GM19324 (cell line): ENCODE results near the gene APOA1.

Source experiments
- ATAC-seq: cut with Tn5 transposase; IDR thresholded peaks from one replicate; pipeline ENCODE4 v1.9.1; 2021; ENCODE audit warnings: mild to moderate bottlenecking, moderate library complexity; ENCODE audit not compliant: unreplicated experiment, low FRiP score

The APOA1 gene

DNA sequence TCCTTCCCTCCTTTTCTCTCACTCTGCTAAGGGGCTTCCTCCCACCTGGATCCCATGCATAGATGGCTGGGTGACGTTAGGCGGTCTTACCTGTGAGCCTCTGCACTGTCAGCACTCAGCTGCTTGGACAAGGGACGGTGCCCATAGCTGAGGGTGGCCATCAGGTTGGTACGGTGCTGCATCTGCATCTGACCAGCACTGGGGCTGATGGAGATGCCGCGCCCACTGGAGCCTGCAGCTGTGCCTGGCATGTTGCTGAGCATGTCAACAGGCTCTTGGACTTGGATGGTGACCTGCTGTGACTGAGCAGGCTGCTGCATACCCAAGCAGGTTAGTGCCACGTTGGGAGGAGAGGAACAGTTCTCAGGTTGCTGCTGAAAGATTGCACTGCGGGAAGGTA is 21.8 kb upstream of the APOA1 start:
- ATAC-seq, result no peak

DNA sequence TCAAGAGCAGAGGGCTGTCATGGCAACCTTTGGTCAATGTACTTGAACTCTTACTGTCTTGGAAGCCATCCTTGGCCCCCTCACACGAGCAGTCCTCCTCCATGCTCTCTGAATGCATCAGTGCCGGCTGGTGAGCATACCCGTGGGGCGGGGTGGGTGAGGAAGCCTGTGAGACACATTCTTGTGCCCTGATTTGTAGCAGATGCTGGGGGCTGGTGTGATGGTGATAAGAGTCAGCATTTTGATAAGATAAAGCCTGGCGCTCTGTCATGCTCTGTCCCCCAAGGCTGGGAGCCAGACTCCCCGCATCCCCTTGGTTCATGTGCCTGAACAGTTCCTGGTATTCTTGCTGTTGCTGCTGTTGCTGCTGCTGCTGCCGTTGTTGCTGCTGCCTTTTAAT is 20.5 kb upstream of the APOA1 start:
- ATAC-seq, result no peak

DNA sequence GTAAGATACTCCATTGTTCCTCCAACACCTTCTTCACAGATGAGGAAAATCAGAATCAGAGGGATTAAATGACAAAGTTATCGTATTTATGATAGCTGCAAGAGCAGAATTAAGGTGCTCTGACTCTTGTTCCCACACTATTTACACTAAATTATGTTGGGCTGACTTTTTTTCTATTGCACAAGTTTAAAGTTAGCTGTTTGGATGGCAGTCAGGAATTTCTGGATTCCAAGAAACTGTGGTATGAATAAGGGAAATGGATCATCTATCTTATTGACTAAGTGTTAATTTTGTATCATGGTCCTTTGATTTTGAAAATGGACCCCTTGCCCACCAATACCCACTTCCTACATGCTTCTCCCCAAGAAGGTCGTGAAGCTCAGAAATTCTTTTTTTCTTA is 19.9 kb upstream of the APOA1 start:
- ATAC-seq, result no peak

DNA sequence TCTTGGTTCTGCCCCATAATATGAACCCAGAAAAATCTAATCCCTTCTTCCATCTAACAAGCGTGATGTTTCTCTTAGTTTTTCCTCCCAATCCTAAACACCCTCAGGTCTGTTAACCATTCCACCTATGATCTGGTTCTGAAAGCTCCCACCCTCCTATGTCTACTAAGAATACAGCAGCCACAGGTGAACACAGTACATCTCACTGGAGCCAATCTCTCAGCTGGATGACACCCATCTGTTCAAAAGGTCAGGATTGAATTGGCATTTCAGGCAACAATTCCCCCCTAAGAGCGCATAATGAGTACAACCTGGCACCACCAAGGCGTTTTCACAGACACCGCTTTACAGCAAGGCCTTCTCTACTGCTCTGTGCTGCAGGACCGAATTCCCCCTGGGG is 19.0 kb upstream of the APOA1 start:
- ATAC-seq, result no peak

DNA sequence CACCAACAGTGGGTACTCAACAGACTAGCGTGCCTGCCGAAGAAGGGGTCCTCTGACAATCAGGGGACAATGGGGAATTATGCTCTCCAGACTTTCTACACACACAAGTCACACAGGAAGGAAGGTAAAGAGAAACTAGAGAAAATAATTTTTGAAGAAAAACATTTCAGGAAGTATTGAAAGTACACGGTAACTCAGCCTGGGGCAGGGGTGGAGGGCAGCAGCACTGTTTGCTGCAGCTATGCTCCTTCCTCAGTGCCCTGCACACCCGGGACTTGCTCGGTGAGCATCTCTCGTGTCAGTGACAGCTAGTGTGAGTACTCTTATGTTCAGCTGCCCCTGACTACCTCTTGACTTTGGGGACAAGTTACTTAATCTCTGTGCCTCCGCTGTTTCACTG is 18.0 kb upstream of the APOA1 start:
- no peak for ATAC-seq

DNA sequence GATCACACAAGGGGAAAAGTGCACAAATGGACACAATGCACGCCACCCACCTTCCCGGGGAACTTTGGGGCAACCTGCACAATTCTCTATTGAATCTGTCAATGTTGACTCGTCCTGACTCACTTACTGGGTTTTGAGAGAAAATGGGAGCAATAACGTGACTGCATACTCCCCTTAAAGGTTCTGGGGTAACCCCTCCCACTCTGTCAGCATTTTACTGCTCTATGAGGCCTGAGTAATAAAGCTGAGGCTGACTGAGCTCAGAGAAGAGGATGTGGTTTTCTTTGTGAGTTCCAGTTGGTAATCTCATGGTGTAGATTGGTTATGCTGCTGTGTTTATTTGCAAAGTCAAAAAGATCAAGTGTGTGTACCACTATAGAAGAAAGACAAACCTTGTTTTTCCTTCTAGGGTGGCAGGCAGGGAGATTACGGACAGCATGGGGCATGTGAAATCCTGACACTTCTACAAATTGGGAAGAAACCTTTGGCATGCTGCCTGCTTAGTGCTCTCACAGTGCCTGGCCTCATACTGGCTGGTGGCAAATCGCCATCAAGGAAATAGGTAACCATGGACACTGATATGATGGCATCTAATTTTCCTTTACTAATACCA is 16.1 kb upstream of the APOA1 start:
- ATAC-seq, result peak; percentile 82

DNA sequence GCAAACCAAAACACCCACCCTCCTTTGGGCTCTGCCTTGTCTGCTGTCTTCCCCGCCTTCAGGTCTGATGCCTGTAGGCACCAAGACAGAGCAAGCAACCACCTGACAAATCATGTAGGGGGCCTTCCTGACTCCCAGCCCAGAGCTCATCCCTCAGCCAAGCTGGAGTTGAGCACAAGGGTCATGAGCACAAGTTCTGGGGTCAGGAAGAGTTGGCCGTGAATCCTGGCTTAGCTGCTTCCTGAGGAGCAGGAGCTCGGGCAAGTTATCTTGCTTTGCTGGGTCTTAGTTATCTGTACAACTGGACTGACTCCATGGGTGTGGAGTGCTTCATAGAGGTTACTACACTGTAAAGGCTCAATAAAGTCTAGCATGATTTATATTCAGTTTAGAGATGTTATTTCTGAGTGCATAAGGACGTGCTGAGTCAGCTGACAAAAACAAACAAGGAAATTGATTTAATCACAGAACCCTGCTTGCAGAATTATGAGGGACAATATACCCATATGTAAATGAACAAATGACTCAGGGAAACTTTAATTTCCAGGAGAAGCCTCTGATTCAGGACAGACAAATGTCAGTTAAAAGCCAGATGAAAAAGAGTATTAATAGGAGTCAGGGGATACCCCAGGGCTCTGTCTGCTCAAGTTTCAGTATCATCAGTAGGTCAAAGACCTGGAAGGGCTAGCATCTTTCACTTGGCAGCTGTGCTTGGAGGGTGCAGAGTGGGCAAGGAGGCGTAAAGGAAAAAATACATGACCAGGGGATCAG is 15.0 kb upstream of the APOA1 start:
- ATAC-seq, result no peak

DNA sequence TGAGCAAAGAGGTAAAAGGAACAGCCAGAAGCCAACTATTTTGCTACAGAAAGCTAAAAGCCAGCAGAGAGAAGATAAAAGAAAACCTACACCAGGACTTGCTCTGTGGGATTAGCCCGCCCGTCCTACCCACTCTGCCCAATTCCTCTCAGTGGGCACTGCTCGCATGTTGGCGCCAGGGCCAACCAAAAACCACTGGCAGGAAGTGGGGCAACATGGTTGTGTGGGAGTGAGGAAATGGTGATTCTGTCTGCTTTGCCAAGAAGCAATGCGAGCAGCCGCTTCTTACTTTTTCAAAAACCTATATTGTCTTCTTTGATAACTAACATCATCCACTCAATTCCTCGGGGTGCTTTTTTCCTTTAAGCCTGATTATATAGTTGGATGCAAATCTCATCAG is 14.2 kb upstream of the APOA1 start:
- no peak for ATAC-seq

DNA sequence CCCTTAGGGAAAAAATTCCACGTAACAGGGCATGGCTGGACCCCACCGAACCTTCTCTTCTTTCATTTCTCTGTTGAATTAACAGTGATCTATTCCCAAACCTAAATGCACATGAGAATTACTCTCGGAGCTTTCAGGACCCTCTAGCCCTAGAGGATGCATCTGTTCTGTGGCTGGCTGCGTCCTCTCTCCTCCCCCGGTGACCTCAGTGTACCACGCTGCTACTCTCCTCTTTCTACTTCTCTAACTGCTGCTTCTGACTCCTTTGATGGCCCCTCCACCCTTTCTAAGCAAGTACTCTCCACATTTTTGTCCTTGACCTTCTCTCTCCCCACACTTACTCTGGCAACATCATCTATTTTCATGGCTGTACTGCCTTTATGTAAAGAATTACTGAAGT is 12.1 kb upstream of the APOA1 start:
- no peak for ATAC-seq

DNA sequence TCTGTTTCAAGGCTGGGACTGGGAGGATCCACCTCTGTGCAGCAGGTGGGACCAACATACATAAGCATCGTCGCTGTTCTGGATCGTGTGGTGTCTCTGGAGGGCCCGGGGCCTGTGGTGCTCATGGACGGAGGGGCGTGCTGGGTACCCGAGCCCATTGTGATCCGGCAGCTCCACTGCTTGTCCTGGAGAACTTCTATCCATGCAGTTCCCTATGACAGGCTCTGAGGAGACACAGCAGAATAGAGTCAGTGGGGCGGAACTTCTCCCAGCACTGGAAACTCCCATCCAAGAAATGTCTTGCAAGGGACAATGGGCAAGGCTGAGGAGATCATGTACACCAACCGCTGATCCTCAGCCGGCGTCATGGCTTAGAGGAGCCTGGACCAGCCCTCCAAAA is 11.6 kb upstream of the APOA1 start:
- ATAC-seq, result no peak

DNA sequence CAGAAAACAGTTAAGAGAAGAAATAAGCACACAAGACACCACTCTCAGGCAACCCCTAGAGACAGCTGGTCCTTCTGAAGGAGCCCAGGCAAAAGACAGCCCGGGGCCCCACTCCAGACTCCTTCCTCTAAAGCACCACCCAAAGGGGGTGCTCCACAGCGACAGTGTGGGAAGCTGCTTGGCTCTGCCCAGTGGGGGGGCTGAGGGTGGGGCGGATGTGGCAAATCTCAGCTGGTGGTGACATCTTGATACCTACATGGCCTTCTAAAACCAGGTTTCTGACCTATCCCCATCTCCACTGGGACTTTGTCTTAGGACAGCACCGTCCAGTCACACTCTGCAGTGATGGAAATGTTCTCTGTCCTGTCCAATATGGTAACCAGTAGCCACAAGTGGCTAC is 10.2 kb upstream of the APOA1 start:
- ATAC-seq, result no peak

DNA sequence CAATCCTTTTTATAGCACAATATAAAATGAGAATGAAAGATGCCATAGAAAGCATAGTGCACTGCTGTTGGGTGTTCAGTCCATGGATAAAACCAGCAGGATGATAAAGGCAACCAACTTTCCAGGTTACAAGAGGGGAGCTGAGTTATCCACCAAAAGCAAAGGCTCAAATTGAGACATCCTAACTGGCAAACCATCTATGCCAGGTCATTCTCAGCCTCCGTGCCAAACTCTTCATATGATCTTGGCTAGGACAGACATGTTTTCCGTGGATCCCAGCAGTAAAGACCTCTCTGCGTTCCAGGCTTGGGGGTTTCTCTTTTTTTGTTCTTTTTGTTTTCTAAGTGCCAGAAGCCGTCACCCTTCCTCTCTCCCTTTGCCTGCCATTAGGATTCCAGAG is 7.3 kb upstream of the APOA1 start:
- no peak for ATAC-seq

DNA sequence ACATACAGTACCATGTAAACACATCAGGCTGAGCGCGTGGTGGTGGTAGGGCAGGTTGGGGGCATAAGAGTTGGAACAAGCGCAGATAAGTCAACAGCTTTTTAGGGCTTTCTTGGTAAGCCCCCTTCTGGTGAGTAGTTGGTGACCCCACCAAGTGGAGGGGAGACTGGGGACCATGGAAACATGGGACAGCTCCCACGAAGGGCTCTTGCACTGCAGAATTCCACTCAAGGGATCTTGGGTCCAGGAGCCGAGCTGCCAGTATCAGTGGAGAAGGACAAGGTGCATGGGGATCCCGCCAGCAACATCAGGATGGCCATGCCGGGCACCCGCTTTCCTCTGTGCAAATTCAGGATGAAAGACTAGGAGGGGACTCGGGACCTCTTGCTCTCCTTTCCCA is 6.2 kb upstream of the APOA1 start:
- ATAC-seq, result no peak

DNA sequence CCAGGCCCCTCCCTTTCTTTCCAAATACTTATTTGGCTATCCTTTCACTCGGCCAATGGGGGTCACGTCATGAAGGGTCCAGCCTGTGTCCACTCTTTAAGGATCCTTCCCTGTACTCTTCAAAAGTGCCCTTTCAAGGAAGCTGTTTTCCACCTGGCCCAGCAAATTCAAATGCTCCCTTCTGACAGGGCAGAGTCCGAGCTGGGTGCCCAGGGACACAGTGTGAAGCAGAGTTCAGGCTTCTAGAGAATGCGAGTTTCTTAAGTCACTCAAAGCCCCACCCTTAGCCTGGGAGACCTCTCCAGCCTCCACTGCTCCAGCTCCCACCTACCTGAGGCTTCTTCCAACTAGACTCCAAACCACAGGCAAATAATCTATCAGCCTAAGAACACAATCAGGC is 5.5 kb upstream of the APOA1 start:
- ATAC-seq, result no peak

DNA sequence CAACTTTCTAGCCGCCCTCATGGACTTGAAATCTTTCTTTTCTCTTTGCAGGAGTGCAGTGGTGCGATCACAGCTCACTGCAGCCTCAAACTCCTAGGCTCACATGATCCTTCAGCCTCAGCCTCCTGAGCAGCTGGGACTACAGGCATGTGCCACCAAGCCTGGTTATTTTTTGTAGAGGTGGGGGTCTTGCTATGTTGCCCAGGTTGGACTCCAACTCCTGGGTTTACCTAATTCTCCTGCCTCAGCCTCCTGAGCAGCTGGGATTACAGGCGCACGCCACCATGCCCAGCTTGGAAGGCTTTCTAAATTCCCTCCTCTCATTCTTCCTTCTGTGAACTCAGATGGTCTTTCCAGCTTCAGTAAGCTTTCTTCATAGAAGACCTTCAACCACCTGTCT is 4.7 kb upstream of the APOA1 start:
- no peak for ATAC-seq

DNA sequence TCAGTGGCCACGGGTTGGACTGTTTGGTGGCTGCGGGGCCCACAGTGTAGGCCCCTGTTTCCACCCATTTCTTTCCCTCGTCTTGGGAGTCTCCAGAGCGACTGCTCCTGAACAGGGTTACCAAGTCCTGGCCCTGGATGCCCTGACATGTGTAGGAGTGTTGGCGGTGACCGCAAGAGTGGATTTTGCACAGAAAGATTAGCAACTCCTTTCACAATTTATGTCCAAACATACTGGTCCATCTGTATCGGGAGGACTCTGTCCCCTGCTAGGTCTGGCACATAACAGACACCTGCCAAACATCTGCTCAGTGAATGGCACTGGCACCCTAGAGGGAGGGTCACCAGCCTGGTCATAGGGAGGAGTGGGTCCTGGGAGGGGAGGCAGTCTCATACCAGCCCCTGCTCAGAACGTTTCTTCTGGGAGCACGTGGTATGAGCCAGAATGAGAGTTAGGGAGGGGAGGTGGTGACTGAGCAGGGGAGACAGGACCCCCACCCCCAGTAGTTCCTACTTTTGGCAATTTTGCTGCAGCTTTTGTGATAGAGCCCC is 3.4 kb upstream of the APOA1 start:
- no peak for ATAC-seq

DNA sequence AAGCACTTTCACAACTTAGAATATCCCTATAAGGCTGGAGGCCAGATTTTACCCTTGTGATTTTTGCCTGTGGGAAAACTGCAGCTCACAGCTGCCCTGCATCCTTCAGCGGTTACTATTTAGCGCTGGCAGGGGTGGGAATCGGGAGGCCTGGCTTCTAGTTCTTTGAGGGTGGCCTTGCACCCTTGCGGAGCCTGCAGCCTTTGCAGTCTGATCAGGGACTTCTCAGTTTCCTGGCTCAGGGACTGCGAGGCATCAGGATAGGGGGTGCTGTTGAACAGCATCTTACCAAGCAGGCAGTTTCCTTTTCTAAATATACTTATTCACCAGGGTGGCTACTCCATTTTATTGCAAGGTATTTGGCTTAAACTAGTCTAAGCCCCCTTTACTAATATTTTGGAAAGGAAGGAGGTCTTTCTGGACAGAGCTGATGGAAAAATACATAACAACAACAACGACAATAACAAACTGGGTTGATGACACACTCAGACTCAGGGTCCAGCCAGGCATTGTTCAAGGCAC is 2.9 kb upstream of the APOA1 start:
- ATAC-seq, result no peak

DNA sequence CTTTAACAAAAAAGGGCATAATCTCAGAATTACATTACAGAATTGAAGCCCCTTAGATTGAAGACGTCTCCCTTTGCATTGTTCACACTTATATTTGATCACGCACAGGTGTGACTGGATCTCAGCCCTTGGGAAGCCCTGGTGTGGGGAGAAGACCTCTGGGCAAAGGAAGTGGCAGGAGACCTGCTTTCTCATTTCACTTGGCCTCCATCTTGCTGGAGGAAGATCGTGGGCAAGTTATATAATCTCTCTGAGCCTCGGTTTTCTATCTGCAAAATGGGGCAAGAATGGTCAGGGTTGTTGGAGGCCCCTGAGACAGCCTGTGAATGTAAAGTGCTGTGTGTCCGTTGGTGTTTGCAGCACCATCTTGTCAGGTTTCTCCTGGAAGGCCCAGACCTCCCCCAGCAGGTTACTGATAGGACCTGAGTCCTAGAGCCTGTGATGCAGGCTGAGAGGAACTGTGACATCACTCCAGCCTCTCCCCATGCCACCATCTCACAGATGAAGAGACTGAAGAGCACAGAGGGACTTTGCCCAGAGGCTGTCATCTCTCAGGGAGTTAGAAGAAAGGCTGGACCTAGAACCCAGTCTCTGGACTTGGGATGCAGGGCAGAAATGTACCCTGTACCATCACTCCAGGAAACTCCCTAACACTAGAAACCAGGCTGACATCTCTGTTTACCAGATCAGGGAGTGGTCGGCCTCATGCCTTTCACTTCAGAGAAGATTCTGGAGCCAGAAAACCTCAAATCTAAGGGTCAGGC is 1.1 kb upstream of the APOA1 start:
- ATAC-seq, result no peak

DNA sequence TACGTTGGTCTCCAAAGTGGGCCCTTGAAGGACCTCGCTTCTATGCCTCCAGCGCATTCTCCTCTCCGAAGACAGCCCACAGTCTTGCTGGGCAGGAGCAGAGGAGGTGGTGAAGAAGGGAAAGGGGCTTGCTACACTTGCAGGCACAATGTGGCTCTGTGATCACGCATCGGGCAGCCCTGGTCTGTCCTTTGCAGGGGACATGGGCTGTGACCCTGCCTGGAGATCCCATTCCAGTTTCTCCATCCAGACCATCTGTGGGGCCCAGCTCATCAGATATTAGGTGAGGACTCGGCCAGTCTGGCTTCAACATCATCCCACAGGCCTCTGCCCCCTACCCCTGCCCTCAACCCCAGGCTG is 810 bp downstream of the APOA1 start:
- ATAC-seq, result no peak

DNA sequence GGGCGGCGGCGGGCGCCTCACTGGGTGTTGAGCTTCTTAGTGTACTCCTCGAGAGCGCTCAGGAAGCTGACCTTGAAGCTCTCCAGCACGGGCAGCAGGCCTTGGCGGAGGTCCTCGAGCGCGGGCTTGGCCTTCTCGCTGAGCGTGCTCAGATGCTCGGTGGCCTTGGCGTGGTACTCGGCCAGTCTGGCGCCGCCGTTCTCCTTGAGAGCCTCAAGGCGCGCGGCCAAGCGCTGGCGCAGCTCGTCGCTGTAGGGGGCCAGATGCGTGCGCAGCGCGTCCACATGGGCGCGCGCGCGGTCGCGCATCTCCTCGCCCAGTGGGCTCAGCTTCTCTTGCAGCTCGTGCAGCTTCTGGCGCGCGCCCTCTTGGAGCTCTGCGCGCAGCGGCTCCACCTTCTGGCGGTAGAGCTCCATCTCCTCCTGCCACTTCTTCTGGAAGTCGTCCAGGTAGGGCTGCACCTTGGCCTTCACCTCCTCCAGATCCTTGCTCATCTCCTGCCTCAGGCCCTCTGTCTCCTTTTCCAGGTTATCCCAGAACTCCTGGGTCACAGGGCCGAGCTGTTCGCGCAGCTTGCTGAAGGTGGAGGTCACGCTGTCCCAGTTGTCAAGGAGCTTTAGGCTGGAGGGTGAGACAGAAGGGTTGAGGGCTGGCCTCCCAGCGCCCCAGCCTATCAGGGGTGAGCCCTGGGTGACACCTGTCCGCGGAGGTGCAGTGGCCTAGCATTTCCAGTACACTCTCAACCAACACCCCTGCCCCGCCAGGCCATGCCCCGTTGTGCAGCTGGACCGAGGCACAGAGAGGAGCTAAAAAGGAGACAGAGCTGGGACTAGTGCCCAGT is 1.4 kb downstream of the APOA1 start:
- peak; percentile 63 for ATAC-seq
